Breast epithelium (tissue), 4 donors: ENCODE data around the gene HDDC2. TPM values are rescaled to one million over a fixed set of nuclear protein-coding genes. Genes with fewer than 3 reads are reported as not detected.

Source experiments
- DNase-seq, 2 donors: peaks; one replicate each; pipeline ENCODE4 v3.0.0-alpha.2; 2019; ENCODE audit warnings: low spot score in 2 of 2
- H3K27ac ChIP-seq, 2 donors: fragments of 200-600 bp; sonication (generic) in 1 of 2; one replicate each; pipeline ENCODE4 v1.5.1; 2016 to 2019; ENCODE audit warnings: mild to moderate bottlenecking in 1 of 2
- H3K27me3 ChIP-seq, 2 donors: fragments of 200-600 bp; sonication (generic) in 1 of 2; one replicate each; pipeline versions ENCODE4 v1.5.1 to v1.6.0; 2017 to 2019; ENCODE audit warnings: control low read depth in 1 of 2, mild to moderate bottlenecking in 1 of 2
- H3K36me3 ChIP-seq: fragments of 200-600 bp; one replicate; pipeline ENCODE4 v1.5.1; 2019
- H3K4me1 ChIP-seq, 2 donors: fragments of 200-600 bp; sonication (generic); one replicate each; pipeline ENCODE4 v1.5.1; 2016 to 2019; ENCODE audit warnings: control low read depth in 1 of 2
- H3K4me3 ChIP-seq, 3 donors: fragments of 200-600 bp; sonication (generic); 1 replicate in 2 of 3; 2 replicates in 1 of 3; pipeline ENCODE4 v1.5.1; 2016 to 2019; ENCODE audit warnings: mild to moderate bottlenecking in 3 of 3, moderate library complexity in 2 of 3
- H3K9me3 ChIP-seq, 2 donors: fragments of 200-600 bp; sonication (generic) in 1 of 2; one replicate each; pipeline ENCODE4 v1.5.1; 2016 to 2019; ENCODE audit warnings: control low read depth in 1 of 2
- CTCF ChIP-seq, 3 donors: fragments of 450-650 bp; IDR thresholded peaks; one replicate each; pipeline ENCODE4 v1.5.1; 2016 to 2017; ENCODE audit warnings: antibody characterized with exemption in 3 of 3, mild to moderate bottlenecking in 3 of 3, moderate library complexity in 3 of 3
- POLR2A ChIP-seq: fragments of 450-650 bp; IDR thresholded peaks from one replicate; pipeline ENCODE4 v1.6.1; 2016; ENCODE audit warnings: antibody characterized with exemption, mild to moderate bottlenecking, moderate library complexity
- POLR2AphosphoS5 ChIP-seq, 3 donors: sonication (generic); formaldehyde crosslinking; IDR thresholded peaks; one replicate each; pipeline ENCODE4 v1.6.1; 2017; ENCODE audit warnings: antibody characterized with exemption in 3 of 3
- intact Hi-C: fragments of 100-400 bp; cut with DNase I; formaldehyde crosslinking; loops from one replicate; pipeline ENCODE4 v1.15.1; 2023; ENCODE audit warnings: low total_unique reads
- total RNA-seq, 3 donors: library from RNA; depleted of rRNA; stranded (reverse); fragments of >200 nt; gene quantifications; one replicate each; pipeline ENCODE4 v1.1.0, GENCODE V29; 2016

Gene HDDC2
- total RNA-seq, 3 donors from 2014 or later = 60.6 to 96.2 (median 88.1) TPM

GRCh38 chr6:125340991-125341390 lies 39.2 kb upstream of the HDDC2 start:
- Histone ChIP-seq H3K4me1 (no peaks in the 10 kb centered on the region), H3K36me3 (no peaks in the 10 kb centered on the region), H3K9me3 (peaks cover 0 to 3% of the 10 kb centered on the region in 2 donors), H3K27ac (no peak overlapping the region), H3K4me3 (no peak overlapping the region), H3K27me3 (no peaks in the 10 kb centered on the region)
- intact Hi-C loops = no loop called here
- DNase-seq = no peak
- TF ChIP-seq POLR2A = no peak
- no peak for TF ChIP-seq POLR2AphosphoS5 (IDR thresholded peaks at IDR 0.05)
- no peak for TF ChIP-seq CTCF (IDR thresholded peaks at IDR 0.05)

GRCh38 chr6:125340175-125340835 lies 38.5 kb upstream of the HDDC2 start:
- Histone ChIP-seq H3K27ac (no peak overlapping the region), H3K9me3 (peaks cover 0 to 3% of the 10 kb centered on the region in 2 donors), H3K4me1 (no peaks in the 10 kb centered on the region), H3K27me3 (no peaks in the 10 kb centered on the region), H3K36me3 (no peaks in the 10 kb centered on the region), H3K4me3 (no peak overlapping the region)
- DNase-seq = no peak
- TF ChIP-seq POLR2A = no peak
- intact Hi-C loops = no loop called here

GRCh38 chr6:125339653-125340052 lies 37.9 kb upstream of the HDDC2 start:
- H3K27ac ChIP-seq = no peak overlapping the region
- TF ChIP-seq POLR2AphosphoS5 (IDR thresholded peaks at IDR 0.05) (no peak), POLR2A (no peak), CTCF (IDR thresholded peaks at IDR 0.05) (no peak)
- no peaks in the 10 kb centered on the region for H3K4me1 ChIP-seq
- peaks cover 0 to 3% of the 10 kb centered on the region in 2 donors for H3K9me3 ChIP-seq
- no peaks in the 10 kb centered on the region for H3K27me3 ChIP-seq
- H3K4me3 ChIP-seq = no peak overlapping the region
- intact Hi-C loops = no loop called here
- no peaks in the 10 kb centered on the region for H3K36me3 ChIP-seq
- no peak for DNase-seq

- peaks cover 0 to 3% of the 10 kb centered on the region in 2 donors for H3K9me3 ChIP-seq
- no peak for DNase-seq
- no peaks in the 10 kb centered on the region for H3K4me1 ChIP-seq
- intact Hi-C loops = no loop called here
- no peaks in the 10 kb centered on the region for H3K27me3 ChIP-seq
- H3K27ac ChIP-seq = no peak overlapping the region
- TF ChIP-seq CTCF (IDR thresholded peaks at IDR 0.05) = no peak
- no peak for TF ChIP-seq POLR2AphosphoS5 (IDR thresholded peaks at IDR 0.05)
- TF ChIP-seq POLR2A = no peak
- H3K36me3 ChIP-seq = no peaks in the 10 kb centered on the region
- H3K4me3 ChIP-seq = no peak overlapping the region
These were observed 36.6 kb upstream of the HDDC2 start for GRCh38 chr6:125338381-125338780.

GRCh38 chr6:125337706-125338105 lies 35.9 kb upstream of the HDDC2 start:
- no peaks in the 10 kb centered on the region for H3K36me3 ChIP-seq
- H3K27ac ChIP-seq = no peak overlapping the region
- intact Hi-C loops = no loop called here
- no peak for TF ChIP-seq POLR2A
- TF ChIP-seq CTCF (IDR thresholded peaks at IDR 0.05) = no peak
- no peak for TF ChIP-seq POLR2AphosphoS5 (IDR thresholded peaks at IDR 0.05)
- no peaks in the 10 kb centered on the region for H3K27me3 ChIP-seq
- H3K4me1 ChIP-seq = no peaks in the 10 kb centered on the region
- DNase-seq = no peak
- no peak overlapping the region for H3K4me3 ChIP-seq
- H3K9me3 ChIP-seq = peaks cover 0 to 3% of the 10 kb centered on the region in 2 donors

- intact Hi-C loops = no loop called here
- H3K4me1 ChIP-seq = no peaks in the 10 kb centered on the region
These were observed 30.9 kb upstream of the HDDC2 start for GRCh38 chr6:125332664-125333063.

More at GRCh38 chr6:125332664-125333063, 30.9 kb upstream of the HDDC2 start:
- H3K36me3 ChIP-seq = no peaks in the 10 kb centered on the region
- H3K4me3 ChIP-seq = no peak overlapping the region
- H3K27ac ChIP-seq = no peak overlapping the region
- TF ChIP-seq POLR2AphosphoS5 (IDR thresholded peaks at IDR 0.05) (no peak), POLR2A (no peak), CTCF (IDR thresholded peaks at IDR 0.05) (no peak)
- no peaks in the 10 kb centered on the region for H3K9me3 ChIP-seq
- no peak for DNase-seq
- H3K27me3 ChIP-seq = no peaks in the 10 kb centered on the region
